ENCODE measurements around the gene TMEM273.

The TMEM273 gene

DNA sequence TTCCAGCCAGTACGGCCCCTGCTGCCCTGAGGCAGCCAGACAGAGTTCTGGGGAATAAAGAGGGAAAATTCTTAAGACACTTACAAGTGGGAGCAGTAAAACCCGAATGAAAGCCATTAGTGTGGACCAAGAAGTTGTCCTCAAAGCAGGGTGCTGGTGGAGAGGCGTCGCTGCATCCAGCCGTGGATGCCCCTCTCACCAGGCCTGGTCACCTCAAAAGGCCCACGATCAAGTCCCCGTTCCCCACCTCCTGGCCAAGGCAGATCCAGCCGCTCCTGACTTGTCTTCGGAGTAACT, 73.5 kb downstream of the TMEM273 start:
- no peak for DNase-seq

DNA sequence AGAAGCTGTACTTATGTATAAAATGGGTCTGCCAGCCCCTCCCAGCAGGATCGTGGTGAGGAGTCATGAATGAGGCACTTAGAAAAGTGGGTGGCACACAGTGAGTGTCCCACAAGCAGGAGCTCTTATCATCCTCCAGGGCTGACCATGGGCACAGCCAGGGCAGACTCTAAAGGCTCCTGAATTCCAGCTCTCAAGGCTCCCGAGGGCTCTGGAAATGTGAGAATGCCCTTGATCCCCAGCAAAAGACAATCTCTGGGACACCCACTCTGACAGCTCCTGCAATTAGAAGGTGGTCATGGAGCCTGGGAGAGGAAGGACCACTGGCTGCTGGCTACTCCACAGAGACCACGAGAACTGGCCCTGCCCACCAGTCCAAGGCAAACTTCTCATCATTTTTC, 74.5 kb downstream of the TMEM273 start:
- DNase-seq, result no peak

DNA sequence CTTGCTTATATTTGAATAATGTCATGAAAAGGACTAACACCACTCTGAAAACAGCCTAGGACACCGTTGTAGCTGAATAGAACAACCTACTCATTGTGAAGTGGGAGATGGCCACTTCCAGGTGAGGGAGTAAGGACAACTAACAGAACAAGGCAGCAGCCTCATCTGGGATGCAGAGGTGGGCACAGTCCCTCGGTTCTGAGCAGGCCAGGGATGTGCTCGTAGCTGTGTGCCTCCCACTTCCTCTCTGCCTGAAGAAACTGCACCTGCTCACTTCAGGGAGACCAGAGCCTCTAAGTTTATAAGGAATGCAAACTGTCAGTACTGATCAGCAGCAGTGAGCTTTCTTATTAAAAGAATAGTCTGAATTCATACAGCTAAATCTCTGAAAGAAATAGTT, 75.3 kb downstream of the TMEM273 start:
- DNase-seq, result no peak

DNA sequence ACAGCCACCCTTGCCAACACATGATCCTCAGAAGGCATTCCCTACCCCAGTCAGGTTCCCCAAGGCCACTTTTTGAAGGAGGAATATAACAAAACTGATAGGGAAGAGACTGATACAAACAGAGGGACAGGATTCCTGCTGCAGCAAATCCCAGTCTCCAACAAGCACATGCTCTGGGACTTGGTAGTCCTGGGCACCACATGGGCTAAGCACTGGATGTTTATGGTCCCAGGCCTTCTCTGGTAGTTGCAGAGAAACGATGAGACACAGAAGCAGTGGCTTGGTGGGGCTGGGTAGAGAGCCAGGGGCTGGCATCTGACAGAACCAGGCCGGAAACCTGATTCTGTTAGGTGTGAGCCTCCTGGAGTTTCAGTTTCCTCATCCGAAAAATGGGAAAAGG, 76.1 kb downstream of the TMEM273 start:
- DNase-seq, result no peak

DNA sequence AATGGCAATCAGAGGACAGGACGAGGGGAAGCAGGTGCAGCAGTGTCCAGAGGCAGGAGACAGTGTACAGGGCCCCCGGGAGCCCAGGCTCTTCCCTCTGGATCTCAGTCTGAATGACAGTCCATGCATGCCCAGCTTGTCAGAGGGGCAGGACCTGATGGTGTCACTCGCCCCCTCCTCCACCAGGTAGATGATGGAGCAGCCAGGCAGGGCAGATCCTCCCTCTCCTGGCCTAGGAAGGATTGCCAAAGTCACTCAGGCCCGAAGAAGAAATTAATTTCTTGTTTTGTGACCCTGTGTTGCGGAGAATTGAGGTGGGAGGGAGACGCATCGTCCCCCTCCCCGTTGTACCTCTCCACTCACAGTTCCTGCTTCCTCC, 76.9 kb downstream of the TMEM273 start:
- DNase-seq, result no peak

DNA sequence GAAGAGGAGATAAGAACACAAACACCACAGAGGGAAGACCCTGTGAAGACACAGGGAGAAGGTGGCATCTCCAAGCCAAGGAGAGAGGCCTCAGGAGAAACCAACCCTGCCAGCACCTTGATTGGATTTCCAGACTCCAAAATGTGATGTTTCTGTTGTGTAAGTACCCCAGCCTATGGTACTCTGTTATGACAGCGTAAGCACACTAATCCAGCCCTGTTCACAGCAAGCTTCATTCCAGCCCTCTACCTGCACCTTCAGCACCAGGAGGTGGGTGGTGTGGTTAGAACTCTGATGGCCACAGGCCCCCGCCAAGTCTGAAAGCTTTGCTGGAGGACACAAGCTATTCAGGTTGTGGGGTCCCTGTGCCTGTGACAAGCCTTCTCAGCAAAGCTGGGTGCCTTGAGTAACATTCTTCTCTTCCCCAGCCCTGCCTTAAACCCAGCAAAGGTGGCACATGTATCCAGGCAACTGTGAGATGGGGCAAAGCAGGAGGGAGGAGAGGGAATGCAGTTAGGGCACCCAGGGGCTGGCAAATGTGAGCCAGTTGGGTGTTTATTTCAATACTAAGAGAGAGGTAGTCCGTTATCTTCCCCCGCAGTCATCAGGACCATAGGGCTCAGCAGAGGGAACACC, 77.4 kb downstream of the TMEM273 start:
- no peak for DNase-seq

DNA sequence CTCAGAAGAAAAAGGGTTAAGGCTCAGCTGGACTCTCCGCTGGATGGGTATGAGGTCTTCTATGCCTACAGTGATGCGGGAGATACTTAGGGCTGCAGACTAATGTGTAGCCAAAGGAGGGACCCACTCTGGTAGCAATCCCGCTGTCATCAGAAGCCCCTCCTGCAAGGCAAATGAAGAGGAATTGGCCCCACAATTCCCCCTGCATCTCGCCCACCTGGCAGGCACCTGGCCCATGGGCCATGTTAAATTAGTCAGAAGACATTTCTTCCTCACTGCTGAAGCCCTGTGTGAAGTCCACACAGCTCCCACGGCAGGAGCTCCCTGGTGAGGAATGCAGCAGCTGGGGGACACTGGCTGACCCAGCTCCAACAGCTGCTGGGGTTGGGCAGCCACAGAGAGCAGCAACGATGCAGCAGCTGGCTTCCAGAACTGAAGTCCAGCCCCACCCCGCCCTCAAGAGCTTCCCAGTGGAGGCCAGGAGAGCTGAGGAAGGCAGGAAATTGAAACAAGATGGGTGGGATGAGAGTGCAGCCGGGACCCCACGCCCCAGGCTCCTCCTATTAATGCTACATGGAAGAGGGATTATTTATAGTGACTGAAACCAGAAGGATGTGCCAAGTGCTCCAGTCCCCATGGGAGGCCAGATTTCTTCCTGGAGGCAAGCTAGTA, 78.4 kb downstream of the TMEM273 start:
- DNase-seq, result no peak

DNA sequence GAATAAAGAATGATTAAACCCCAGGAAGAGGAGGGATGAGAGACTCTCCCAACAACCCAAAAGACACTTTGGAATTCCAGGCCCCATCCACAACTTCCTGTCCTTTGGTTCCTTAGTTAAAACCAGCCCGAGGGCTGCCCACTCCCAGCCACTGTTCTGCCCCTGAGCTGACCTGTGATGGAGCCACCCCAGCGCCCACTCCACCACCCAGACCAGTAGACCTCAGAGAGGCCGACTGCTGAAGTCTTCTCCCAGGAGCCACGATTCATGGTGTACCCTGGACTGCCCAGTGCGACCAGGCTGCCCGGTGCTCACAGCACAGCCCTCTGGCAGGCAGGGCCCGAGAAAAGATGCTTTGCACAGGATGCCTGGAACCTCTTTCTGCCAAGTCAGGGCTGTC, 79.5 kb downstream of the TMEM273 start:
- DNase-seq, result no peak

DNA sequence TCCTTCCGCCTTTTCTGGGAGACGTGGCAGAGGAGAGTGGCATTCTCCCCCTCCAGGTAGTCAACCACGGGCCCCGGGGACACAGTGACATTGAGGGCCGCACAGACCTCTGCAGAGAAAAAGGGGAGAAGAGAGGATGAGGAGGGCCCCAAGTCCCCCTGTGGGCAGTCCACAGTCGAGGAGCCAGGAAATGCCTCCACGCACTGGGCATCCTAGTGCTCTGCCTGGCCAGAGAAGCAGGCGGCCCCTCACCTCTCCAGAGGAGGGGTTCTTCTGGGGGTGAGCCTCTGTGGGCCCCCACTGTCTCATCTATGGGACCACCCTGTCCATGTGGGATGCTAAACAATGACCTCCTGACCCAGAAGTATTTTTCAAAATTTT, 80.3 kb downstream of the TMEM273 start:
- no peak for DNase-seq

DNA sequence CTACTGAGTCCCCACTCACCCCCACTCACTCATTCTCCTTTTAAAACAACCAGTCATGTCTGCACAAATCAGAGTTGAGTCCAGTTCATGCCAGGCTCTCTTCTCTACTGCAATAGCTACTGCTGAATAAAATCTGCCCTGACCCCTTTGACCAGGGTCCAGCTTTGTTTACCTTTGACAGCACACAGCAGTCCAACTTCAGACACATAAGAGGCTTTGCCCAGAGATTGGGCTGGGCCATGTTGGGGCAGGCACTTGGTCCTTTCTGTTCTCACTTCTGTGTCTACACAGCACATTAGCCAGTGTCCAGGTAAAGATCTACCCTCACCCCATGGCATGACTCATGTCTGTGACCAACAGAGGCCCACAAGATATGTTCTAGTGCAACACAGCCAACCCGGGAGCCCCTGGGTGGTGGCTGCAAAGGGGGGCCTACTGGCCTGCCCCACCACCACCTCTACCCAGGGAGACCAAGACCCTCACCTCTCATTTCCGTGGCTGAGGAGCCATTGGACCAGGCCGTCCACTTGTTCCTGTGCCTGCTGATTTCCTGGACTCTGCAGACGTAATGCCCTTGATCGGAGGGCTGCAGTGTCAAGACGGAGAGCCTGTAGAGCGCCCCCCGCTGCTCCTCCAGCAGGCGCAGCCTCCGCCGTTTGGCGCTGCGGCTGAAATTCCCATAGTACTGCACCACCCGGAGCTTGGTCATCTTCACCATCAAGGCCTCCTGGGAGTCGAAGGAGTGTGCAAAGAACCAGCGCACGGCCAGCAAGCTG, 80.9 kb downstream of the TMEM273 start:
- no peak for DNase-seq

DNA sequence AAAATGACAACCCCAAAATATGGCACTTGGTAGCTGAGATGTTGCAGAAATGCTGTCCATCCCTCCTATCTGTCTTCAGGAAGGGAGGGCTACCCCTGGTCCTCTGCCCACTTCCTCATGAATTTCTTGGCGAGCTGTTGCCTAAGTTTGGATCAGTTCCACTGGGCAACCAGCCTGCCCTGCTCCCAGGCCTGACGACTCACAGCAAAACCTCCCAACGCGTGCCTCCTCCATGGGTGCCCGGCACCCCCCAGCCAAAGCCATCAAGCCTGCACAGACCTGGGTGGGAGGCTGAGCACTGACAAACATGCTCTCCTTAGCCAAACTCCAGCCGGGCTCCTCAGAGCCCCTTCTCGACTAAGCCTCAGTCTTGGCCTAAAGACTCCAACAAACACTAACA, 81.7 kb downstream of the TMEM273 start:
- no peak for DNase-seq

DNA sequence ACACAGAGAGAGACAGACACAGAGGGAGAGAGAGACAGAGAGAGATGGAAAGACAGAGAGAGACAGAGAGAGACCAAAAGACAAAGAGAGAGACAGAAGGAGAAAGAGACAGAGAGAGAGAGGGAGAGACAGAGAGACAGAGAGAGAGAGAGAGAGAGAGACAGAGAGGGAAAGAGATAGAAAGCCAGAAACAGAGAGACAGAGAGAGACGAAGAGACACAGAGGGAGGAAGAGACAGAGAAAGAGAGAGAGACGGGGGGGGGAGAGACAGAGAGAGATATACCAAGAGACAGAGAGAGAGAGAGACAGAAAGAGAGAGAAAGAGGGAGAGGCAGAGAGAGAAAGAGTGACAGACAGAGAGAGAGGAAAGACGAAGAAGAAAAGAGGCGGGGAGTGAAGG, 83.1 kb downstream of the TMEM273 start:
- DNase-seq, result no peak
